Gastrocnemius medialis (tissue), 4 donors: ENCODE data around the gene CAMTA1. TPM values are rescaled to one million over a fixed set of nuclear protein-coding genes. Genes with fewer than 3 reads are reported as not detected.

Experiments used
- ATAC-seq, 2 donors: fragments of 150-250 bp; one replicate each; pipeline ENCODE4 v1.9.1; 2016
- DNase-seq, 2 donors: peaks; one replicate each; pipeline ENCODE4 v3.0.0-alpha.2; 2019
- H3K27ac ChIP-seq, 4 donors: fragments of 200-600 bp; sonication (generic); 1 replicate in 1 of 4; 2 replicates in 3 of 4; pipeline ENCODE4 v1.5.1; 2016 to 2018; ENCODE audit warnings: mild to moderate bottlenecking in 2 of 4, moderate library complexity in 1 of 4
- H3K27me3 ChIP-seq, 3 donors: fragments of 200-600 bp; sonication (generic) in 2 of 3; 1 replicate in 1 of 3; 2 replicates in 2 of 3; pipeline versions ENCODE4 v1.5.1 to v1.6.0; 2016 to 2019; ENCODE audit warnings: mild to moderate bottlenecking in 1 of 3, moderate library complexity in 1 of 3
- H3K36me3 ChIP-seq, 2 donors: fragments of 200-600 bp; sonication (generic) in 1 of 2; one replicate each; pipeline ENCODE4 v1.5.1; 2017 to 2018
- H3K4me1 ChIP-seq, 2 donors: fragments of 200-600 bp; sonication (generic) in 1 of 2; one replicate each; pipeline ENCODE4 v1.5.1; 2016 to 2017; ENCODE audit warnings: mild to moderate bottlenecking in 2 of 2
- H3K4me3 ChIP-seq, 4 donors: fragments of 200-600 bp; sonication (generic) in 3 of 4; 1 replicate in 1 of 4; 2 replicates in 3 of 4; pipeline ENCODE4 v1.5.1; 2016 to 2019; ENCODE audit warnings: mild to moderate bottlenecking in 2 of 4
- H3K9me3 ChIP-seq, 3 donors: fragments of 200-600 bp; sonication (generic) in 2 of 3; 1 replicate in 1 of 3; 2 replicates in 2 of 3; pipeline ENCODE4 v1.5.1; 2016 to 2019
- CTCF ChIP-seq, 5 experiments: fragments of 450-650 bp in 3 of 5; fragments of 200-600 bp in 2 of 5; sonication (generic) in 2 of 5; IDR thresholded peaks in 4 of 5; conservative IDR thresholded peaks in 1 of 5; 1 replicate in 4 of 5; 2 replicates in 1 of 5; pipeline ENCODE4 v1.5.1; 2016 to 2019; ENCODE audit warnings: antibody characterized with exemption in 5 of 5, mild to moderate bottlenecking in 3 of 5, moderate library complexity in 3 of 5
- POLR2A ChIP-seq, 2 donors: fragments of 450-650 bp; IDR thresholded peaks; one replicate each; pipeline ENCODE4 v1.6.1; 2017; ENCODE audit warnings: antibody characterized with exemption in 2 of 2, mild to moderate bottlenecking in 2 of 2, moderate library complexity in 2 of 2
- in situ Hi-C, 4 donors: fragments of 200-750 bp; cut with MboI; loops; one replicate each; pipeline versions ENCODE4 v1.15.0 to v1.8.0; 2017; ENCODE audit warnings: low sequenced_read_pairs in 4 of 4
- intact Hi-C: fragments of 100-400 bp; cut with DNase I; formaldehyde crosslinking; loops from one replicate; pipeline ENCODE4 v1.15.1; 2023; ENCODE audit warnings: low total_unique reads
- total RNA-seq, 4 donors: library from RNA; depleted of rRNA; stranded (reverse); fragments of >200 nt; gene quantifications; one replicate each; pipeline versions ENCODE4 v1.1.0 to v1.2.3, GENCODE V29; 2016

The CAMTA1 gene
- total RNA-seq, 4 donors from 2014 or later: 60.5 to 113 (median 70.4) TPM

- ATAC-seq: no peak
- Histone ChIP-seq H3K9me3 (no peaks in the 10 kb centered on the region), H3K36me3 (no peaks in the 10 kb centered on the region), H3K4me3 (no peak overlapping the region), H3K27ac (no peak overlapping the region), H3K27me3 (no peaks in the 10 kb centered on the region), H3K4me1 (peaks cover 0 to 23% of the 10 kb centered on the region in 2 donors)
- intact Hi-C loops (no loop called here), in situ Hi-C loops (no loop called here)
- TF ChIP-seq CTCF (IDR thresholded peaks at IDR 0.05 in 4 of 5, conservative IDR thresholded peaks at IDR 0.05 in 1 of 5) (no peak), POLR2A (IDR thresholded peaks at IDR 0.05) (no peak)
- DNase-seq: no peak
Observed at GRCh38 chr1:7300893-7301663, 515.8 kb downstream of the CAMTA1 start.

- H3K4me3 ChIP-seq: no peak overlapping the region
- H3K27ac ChIP-seq: no peak overlapping the region
- no peaks in the 10 kb centered on the region for H3K9me3 ChIP-seq
- H3K4me1 ChIP-seq: peaks cover 0 to 23% of the 10 kb centered on the region in 2 donors
- no peak for TF ChIP-seq CTCF (IDR thresholded peaks at IDR 0.05 in 4 of 5, conservative IDR thresholded peaks at IDR 0.05 in 1 of 5)
- no peak for TF ChIP-seq POLR2A (IDR thresholded peaks at IDR 0.05)
- no peak for ATAC-seq
- intact Hi-C loops: no loop called here
- in situ Hi-C loops: no loop called here
- DNase-seq: no peak
- H3K36me3 ChIP-seq: no peaks in the 10 kb centered on the region
- no peaks in the 10 kb centered on the region for H3K27me3 ChIP-seq
Observed at GRCh38 chr1:7301664-7301981, 516.4 kb downstream of the CAMTA1 start.

GRCh38 chr1:7302126-7302525, 516.9 kb downstream of the CAMTA1 start:
- ATAC-seq: no peak
- Histone ChIP-seq H3K4me1 (peaks cover 0 to 23% of the 10 kb centered on the region in 2 donors), H3K36me3 (no peaks in the 10 kb centered on the region), H3K27me3 (no peaks in the 10 kb centered on the region), H3K9me3 (no peaks in the 10 kb centered on the region), H3K27ac (no peak overlapping the region), H3K4me3 (no peak overlapping the region)
- in situ Hi-C loops (no loop called here), intact Hi-C loops (no loop called here)
- no peak for DNase-seq
- TF ChIP-seq POLR2A (IDR thresholded peaks at IDR 0.05) (no peak), CTCF (IDR thresholded peaks at IDR 0.05 in 4 of 5, conservative IDR thresholded peaks at IDR 0.05 in 1 of 5) (no peak)

- no peak overlapping the region for H3K4me3 ChIP-seq
- DNase-seq (no peak), ATAC-seq (no peak)
- H3K27me3 ChIP-seq: no peaks in the 10 kb centered on the region
- intact Hi-C loops: no loop called here
- no peaks in the 10 kb centered on the region for H3K9me3 ChIP-seq
- no peaks in the 10 kb centered on the region for H3K36me3 ChIP-seq
- in situ Hi-C loops: no loop called here
- H3K27ac ChIP-seq: no peak overlapping the region
- peaks cover 0 to 23% of the 10 kb centered on the region in 2 donors for H3K4me1 ChIP-seq
- TF ChIP-seq CTCF (IDR thresholded peaks at IDR 0.05 in 4 of 5, conservative IDR thresholded peaks at IDR 0.05 in 1 of 5) (no peak), POLR2A (IDR thresholded peaks at IDR 0.05) (no peak)
Observed at GRCh38 chr1:7302873-7303272, 517.6 kb downstream of the CAMTA1 start.
